GM23338 (cell line): ENCODE data around the gene OBSCN.

ENCODE experiments used
- EZH2 ChIP-seq: fragments of 200-600 bp; sonication (generic); IDR thresholded peaks from one replicate; pipeline ENCODE4 v1.8.0; 2017; ENCODE audit warnings: antibody characterized with exemption, mild to moderate bottlenecking, low read depth; ENCODE audit not compliant: unreplicated experiment
- EZH2phosphoT487 ChIP-seq: fragments of 200-600 bp; sonication (generic); IDR thresholded peaks from one replicate; pipeline ENCODE4 v1.8.1; 2018; ENCODE audit warnings: antibody characterized with exemption; ENCODE audit not compliant: unreplicated experiment
- POLR2AphosphoS5 ChIP-seq: IDR thresholded peaks from 2 replicates; pipeline ENCODE4 v1.6.1; 2016; ENCODE audit warnings: antibody characterized with exemption, low read depth
- TF ChIP-seq, protein P1 (sequence below), 2 experiments: fragments of 200-600 bp in 1 of 2; sonication (generic) in 1 of 2; conservative IDR thresholded peaks; 2 replicates each; pipeline versions ENCODE4 v1.5.1 to v1.6.1; 2016 to 2017; ENCODE audit warnings: antibody characterized with exemption in 2 of 2, low read depth in 2 of 2, mild to moderate bottlenecking in 2 of 2, moderate library complexity in 1 of 2
- TF ChIP-seq, protein P2 (sequence below): IDR thresholded peaks from one replicate; pipeline ENCODE4 v1.6.1; 2018; ENCODE audit warnings: antibody characterized with exemption; ENCODE audit not compliant: unreplicated experiment

DNA sequence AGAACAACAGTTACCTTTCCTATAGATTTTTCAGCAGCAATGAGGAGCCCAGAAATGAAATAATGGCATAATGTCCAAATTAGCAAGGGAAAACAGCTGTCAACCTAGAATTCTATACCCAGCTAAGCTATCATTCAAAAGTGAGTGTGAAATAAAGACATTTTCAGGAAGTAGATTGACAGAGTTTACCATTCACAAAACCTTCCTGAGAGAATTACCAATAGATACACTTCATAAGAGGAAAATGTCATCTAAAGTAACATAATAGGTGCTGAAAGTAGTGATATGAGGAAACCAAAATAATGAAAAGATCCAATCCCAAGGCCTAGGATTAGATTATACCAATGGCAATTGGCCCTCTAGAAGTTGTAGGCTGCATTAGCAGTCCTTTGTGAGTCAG, 34.6 kb downstream of the OBSCN start:
- TF ChIP-seq POLR2AphosphoS5 (no peak), EZH2 (no peak), EZH2phosphoT487 (no peak)
- TF ChIP-seq, protein P1, sequence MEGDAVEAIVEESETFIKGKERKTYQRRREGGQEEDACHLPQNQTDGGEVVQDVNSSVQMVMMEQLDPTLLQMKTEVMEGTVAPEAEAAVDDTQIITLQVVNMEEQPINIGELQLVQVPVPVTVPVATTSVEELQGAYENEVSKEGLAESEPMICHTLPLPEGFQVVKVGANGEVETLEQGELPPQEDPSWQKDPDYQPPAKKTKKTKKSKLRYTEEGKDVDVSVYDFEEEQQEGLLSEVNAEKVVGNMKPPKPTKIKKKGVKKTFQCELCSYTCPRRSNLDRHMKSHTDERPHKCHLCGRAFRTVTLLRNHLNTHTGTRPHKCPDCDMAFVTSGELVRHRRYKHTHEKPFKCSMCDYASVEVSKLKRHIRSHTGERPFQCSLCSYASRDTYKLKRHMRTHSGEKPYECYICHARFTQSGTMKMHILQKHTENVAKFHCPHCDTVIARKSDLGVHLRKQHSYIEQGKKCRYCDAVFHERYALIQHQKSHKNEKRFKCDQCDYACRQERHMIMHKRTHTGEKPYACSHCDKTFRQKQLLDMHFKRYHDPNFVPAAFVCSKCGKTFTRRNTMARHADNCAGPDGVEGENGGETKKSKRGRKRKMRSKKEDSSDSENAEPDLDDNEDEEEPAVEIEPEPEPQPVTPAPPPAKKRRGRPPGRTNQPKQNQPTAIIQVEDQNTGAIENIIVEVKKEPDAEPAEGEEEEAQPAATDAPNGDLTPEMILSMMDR (conservative IDR thresholded peaks at IDR 0.05; ENCODE audit: low read depth in 2 of 2) = no peak
- TF ChIP-seq, protein P2, sequence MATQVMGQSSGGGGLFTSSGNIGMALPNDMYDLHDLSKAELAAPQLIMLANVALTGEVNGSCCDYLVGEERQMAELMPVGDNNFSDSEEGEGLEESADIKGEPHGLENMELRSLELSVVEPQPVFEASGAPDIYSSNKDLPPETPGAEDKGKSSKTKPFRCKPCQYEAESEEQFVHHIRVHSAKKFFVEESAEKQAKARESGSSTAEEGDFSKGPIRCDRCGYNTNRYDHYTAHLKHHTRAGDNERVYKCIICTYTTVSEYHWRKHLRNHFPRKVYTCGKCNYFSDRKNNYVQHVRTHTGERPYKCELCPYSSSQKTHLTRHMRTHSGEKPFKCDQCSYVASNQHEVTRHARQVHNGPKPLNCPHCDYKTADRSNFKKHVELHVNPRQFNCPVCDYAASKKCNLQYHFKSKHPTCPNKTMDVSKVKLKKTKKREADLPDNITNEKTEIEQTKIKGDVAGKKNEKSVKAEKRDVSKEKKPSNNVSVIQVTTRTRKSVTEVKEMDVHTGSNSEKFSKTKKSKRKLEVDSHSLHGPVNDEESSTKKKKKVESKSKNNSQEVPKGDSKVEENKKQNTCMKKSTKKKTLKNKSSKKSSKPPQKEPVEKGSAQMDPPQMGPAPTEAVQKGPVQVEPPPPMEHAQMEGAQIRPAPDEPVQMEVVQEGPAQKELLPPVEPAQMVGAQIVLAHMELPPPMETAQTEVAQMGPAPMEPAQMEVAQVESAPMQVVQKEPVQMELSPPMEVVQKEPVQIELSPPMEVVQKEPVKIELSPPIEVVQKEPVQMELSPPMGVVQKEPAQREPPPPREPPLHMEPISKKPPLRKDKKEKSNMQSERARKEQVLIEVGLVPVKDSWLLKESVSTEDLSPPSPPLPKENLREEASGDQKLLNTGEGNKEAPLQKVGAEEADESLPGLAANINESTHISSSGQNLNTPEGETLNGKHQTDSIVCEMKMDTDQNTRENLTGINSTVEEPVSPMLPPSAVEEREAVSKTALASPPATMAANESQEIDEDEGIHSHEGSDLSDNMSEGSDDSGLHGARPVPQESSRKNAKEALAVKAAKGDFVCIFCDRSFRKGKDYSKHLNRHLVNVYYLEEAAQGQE = no peak
